Vagina (tissue), 2 donors: Measurements from ENCODE around the gene TCF20.

Experiments
- CTCF ChIP-seq, 3 experiments: fragments of 450-650 bp in 2 of 3; fragments of 200-600 bp in 1 of 3; sonication (generic) in 1 of 3; IDR thresholded peaks; one replicate each; pipeline ENCODE4 v1.5.1; 2017 to 2019; ENCODE audit warnings: antibody characterized with exemption in 3 of 3, mild to moderate bottlenecking in 2 of 3, moderate library complexity in 2 of 3
- POLR2A ChIP-seq, 2 donors: fragments of 450-650 bp; IDR thresholded peaks; one replicate each; pipeline ENCODE4 v1.6.1; 2017; ENCODE audit warnings: antibody characterized with exemption in 2 of 2, mild to moderate bottlenecking in 2 of 2, moderate library complexity in 2 of 2

GRCh38 chr22:42299586-42300258, 29.3 kb upstream of the TCF20 start:
- TF ChIP-seq CTCF (IDR thresholded peaks at IDR 0.05) = no peak
- TF ChIP-seq POLR2A (IDR thresholded peaks at IDR 0.05) = no peak
